Bronchial epithelial cell (primary cell): ENCODE data around the gene HINT3. TPM values are rescaled to one million over a fixed set of nuclear protein-coding genes. Genes with fewer than 3 reads are reported as not detected.
"Not testable (repeated sequence)": the region's sequence is repeated elsewhere in the genome, so short reads cannot be mapped to it uniquely, and the experiment has no call there.

Experiments used
- DNase-seq: peaks from one replicate; pipeline ENCODE4 v3.0.0-alpha.2; 2010; ENCODE audit warnings: low read depth
- FAIRE-seq: peaks from 2 replicates; lab custom pipeline; 2011; peaks lifted over from hg19 to GRCh38; lab: Jason Lieb, UNC
- H3K27me3 ChIP-seq: 2 replicates; pipeline ENCODE4 v1.5.1; 2011; ENCODE audit warnings: low read length; ENCODE audit not compliant: control insufficient read depth, insufficient read depth
- H3K36me3 ChIP-seq: 2 replicates; pipeline ENCODE4 v1.5.1; 2011; ENCODE audit warnings: low read length; ENCODE audit not compliant: control insufficient read depth, insufficient read depth
- H3K4me3 ChIP-seq: 2 replicates; pipeline ENCODE4 v1.5.1; 2011; ENCODE audit warnings: mild to moderate bottlenecking, low read depth, low read length, control low read depth
- CTCF ChIP-seq: IDR thresholded peaks from 2 replicates; pipeline ENCODE4 v1.5.1; 2011; ENCODE audit warnings: mild to moderate bottlenecking, moderate library complexity, low read length, control low read depth, inconsistent platforms; ENCODE audit not compliant: insufficient read depth, severe bottlenecking
- total RNA-seq: library from RNA; depleted of rRNA; stranded (reverse); fragments of >200 nt; gene quantifications from 2 replicates; pipeline ENCODE4 v1.2.1, GENCODE V29; 2014

The HINT3 gene
- total RNA-seq, 1 donor from 2014 or later: 25.3 TPM

GRCh38 chr6:125948455-125948854, 8.1 kb upstream of the HINT3 start:
- Histone ChIP-seq H3K27me3 (no peaks in the 10 kb centered on the region), H3K36me3 (no peaks in the 10 kb centered on the region), H3K4me3 (no peak overlapping the region)
- no peak for TF ChIP-seq CTCF
- no peak for FAIRE-seq
- DNase-seq: no peak

- FAIRE-seq (no peak), DNase-seq (no peak)
- no peak overlapping the region for H3K4me3 ChIP-seq
- no peaks in the 10 kb centered on the region for H3K36me3 ChIP-seq
- no peak for TF ChIP-seq CTCF
- H3K27me3 ChIP-seq: no peaks in the 10 kb centered on the region
Observed at GRCh38 chr6:125949069-125949468, 7.5 kb upstream of the HINT3 start.

GRCh38 chr6:125950293-125950692, 6.3 kb upstream of the HINT3 start:
- FAIRE-seq (no peak), DNase-seq (peak; percentile 92)
- H3K27me3 ChIP-seq: no peaks in the 10 kb centered on the region
- TF ChIP-seq CTCF: no peak
- H3K4me3 ChIP-seq: no peak overlapping the region
- H3K36me3 ChIP-seq: no peaks in the 10 kb centered on the region

- FAIRE-seq, H3K27me3 ChIP-seq, H3K4me3 ChIP-seq, DNase-seq, H3K36me3 ChIP-seq: not testable (repeated sequence)
Observed at GRCh38 chr6:125950716-125951115, 5.9 kb upstream of the HINT3 start.

GRCh38 chr6:125951323-125951722, 5.2 kb upstream of the HINT3 start:
- Histone ChIP-seq H3K4me3 (no peak overlapping the region), H3K27me3 (no peaks in the 10 kb centered on the region), H3K36me3 (no peaks in the 10 kb centered on the region)
- DNase-seq (no peak), FAIRE-seq (no peak)
- TF ChIP-seq CTCF: no peak

GRCh38 chr6:125952764-125953501, 3.6 kb upstream of the HINT3 start:
- FAIRE-seq (no peak), DNase-seq (no peak)
- TF ChIP-seq CTCF: peak; percentile 56
- H3K36me3 ChIP-seq: no peaks in the 10 kb centered on the region
- no peaks in the 10 kb centered on the region for H3K27me3 ChIP-seq
- H3K4me3 ChIP-seq: no peak overlapping the region
